ENCODE results near the gene DTNA.

DTNA gene

GRCh38 chr18:34809451-34810072 lies 99.5 kb downstream of the DTNA start:
- peak; percentile 14 for DNase-seq

- DNase-seq: no peak
Observed at GRCh38 chr18:34816183-34816582, 106.1 kb downstream of the DTNA start.

GRCh38 chr18:34817636-34818035 lies 107.5 kb downstream of the DTNA start:
- DNase-seq: no peak

GRCh38 chr18:34818064-34818463 lies 108.0 kb downstream of the DTNA start:
- no peak for DNase-seq

- DNase-seq: no peak
Observed at GRCh38 chr18:34820360-34821065, 110.4 kb downstream of the DTNA start.

- DNase-seq: no peak
Observed at GRCh38 chr18:34821669-34822210, 111.6 kb downstream of the DTNA start.

GRCh38 chr18:34828093-34828492 lies 118.0 kb downstream of the DTNA start:
- DNase-seq: no peak

- DNase-seq: no peak
Observed at GRCh38 chr18:34834897-34835296, 124.8 kb downstream of the DTNA start.

GRCh38 chr18:34835466-34835865 lies 125.4 kb downstream of the DTNA start:
- no peak for DNase-seq

- DNase-seq: no peak
Observed at GRCh38 chr18:34837769-34838272, 127.7 kb downstream of the DTNA start.

GRCh38 chr18:34838669-34839068 lies 128.6 kb downstream of the DTNA start:
- no peak for DNase-seq

- no peak for DNase-seq
Observed at GRCh38 chr18:34840256-34840826, 130.2 kb downstream of the DTNA start.

- DNase-seq: no peak
Observed at GRCh38 chr18:34841891-34842290, 131.8 kb downstream of the DTNA start.

GRCh38 chr18:34844072-34844471 lies 134.0 kb downstream of the DTNA start:
- no peak for DNase-seq

- no peak for DNase-seq
Observed at GRCh38 chr18:34844732-34845459, 134.8 kb downstream of the DTNA start.

GRCh38 chr18:34847408-34847807 lies 137.3 kb downstream of the DTNA start:
- DNase-seq: no peak

GRCh38 chr18:34848156-34848555 lies 138.1 kb downstream of the DTNA start:
- DNase-seq: no peak

GRCh38 chr18:34848695-34849094 lies 138.6 kb downstream of the DTNA start:
- no peak for DNase-seq

GRCh38 chr18:34857320-34857719 lies 147.2 kb downstream of the DTNA start:
- no peak for DNase-seq

GRCh38 chr18:34858188-34858587 lies 148.1 kb downstream of the DTNA start:
- DNase-seq: no peak

- DNase-seq: no peak
Observed at GRCh38 chr18:34859496-34859895, 149.4 kb downstream of the DTNA start.

- DNase-seq: peak; percentile 31
Observed at GRCh38 chr18:34862561-34862960, 152.5 kb downstream of the DTNA start.

- DNase-seq: no peak
Observed at GRCh38 chr18:34863702-34864101, 153.6 kb downstream of the DTNA start.

Data from stimulated activated CD4-positive, alpha-beta T cell treated with anti-CD3 and anti-CD28 coated beads, Interleukin-15, amount 100 ng/mL, for 24 hours (primary cell).